Neural crest cell (in vitro differentiated cells): Measurements from ENCODE around the gene MTCL1. TPM values are rescaled to one million over a fixed set of nuclear protein-coding genes. Genes with fewer than 3 reads are reported as not detected.

Experiments used
- DNase-seq: peaks from one replicate; pipeline ENCODE4 v3.0.0; 2021; ENCODE audit warnings: low read depth, mixed read lengths, low spot score
- H3K27ac Mint-ChIP-seq: one replicate; pipeline ENCODE4 v1.8.0; 2021; ENCODE audit warnings: mild to moderate bottlenecking, mixed read lengths; ENCODE audit not compliant: unreplicated experiment
- H3K27me3 Mint-ChIP-seq: 2 replicates; pipeline ENCODE4 v1.8.0; 2021; ENCODE audit warnings: low read depth, mild to moderate bottlenecking, mixed read lengths
- H3K36me3 Mint-ChIP-seq: 2 replicates; pipeline ENCODE4 v1.8.0; 2021; ENCODE audit warnings: low read depth, mild to moderate bottlenecking, mixed read lengths
- H3K4me1 Mint-ChIP-seq: 2 replicates; pipeline ENCODE4 v1.8.0; 2021; ENCODE audit warnings: mixed read lengths
- H3K4me3 Mint-ChIP-seq: one replicate; pipeline ENCODE4 v1.8.0; 2021; ENCODE audit warnings: mild to moderate bottlenecking, mixed read lengths
- H3K9me3 Mint-ChIP-seq: 2 replicates; pipeline ENCODE4 v1.8.0; 2021; ENCODE audit warnings: mixed read lengths
- CTCF ChIP-seq: fragments of 200-600 bp; sonication (generic); conservative IDR thresholded peaks from 2 replicates; pipeline ENCODE4 v1.5.0; 2021; ENCODE audit warnings: antibody characterized with exemption, mild to moderate bottlenecking
- total RNA-seq: library from RNA; stranded (reverse); gene quantifications from 2 replicates; pipeline ENCODE4 v1.2.1, GENCODE V29; 2021

MTCL1 gene
- total RNA-seq, 1 donor from 2014 or later: 17.8 TPM

- H3K27me3 Mint-ChIP-seq: no peaks in the 10 kb centered on the region
- no peak for TF ChIP-seq CTCF
- H3K36me3 Mint-ChIP-seq: peaks cover 12% of the 10 kb centered on the region
- H3K4me3 Mint-ChIP-seq: no peak overlapping the region
- DNase-seq: no peak
- peaks cover 22% of the 10 kb centered on the region for H3K4me1 Mint-ChIP-seq
- H3K27ac Mint-ChIP-seq: no peak overlapping the region
- H3K9me3 Mint-ChIP-seq: no peaks in the 10 kb centered on the region
Measured at GRCh38 chr18:8821531-8821930, 116.2 kb downstream of the MTCL1 start.

- H3K27ac Mint-ChIP-seq: no peak overlapping the region
- H3K9me3 Mint-ChIP-seq: no peaks in the 10 kb centered on the region
- no peak overlapping the region for H3K4me3 Mint-ChIP-seq
- TF ChIP-seq CTCF: no peak
- H3K36me3 Mint-ChIP-seq: peaks cover 12% of the 10 kb centered on the region
- no peak for DNase-seq
- no peaks in the 10 kb centered on the region for H3K27me3 Mint-ChIP-seq
- H3K4me1 Mint-ChIP-seq: peaks cover 19% of the 10 kb centered on the region
Measured at GRCh38 chr18:8822643-8823042, 117.3 kb downstream of the MTCL1 start.

GRCh38 chr18:8823530-8823929, 118.2 kb downstream of the MTCL1 start:
- Mint-ChIP-seq H3K4me1 (peaks cover 21% of the 10 kb centered on the region), H3K27me3 (no peaks in the 10 kb centered on the region), H3K4me3 (no peak overlapping the region), H3K9me3 (no peaks in the 10 kb centered on the region), H3K36me3 (peaks cover 12% of the 10 kb centered on the region), H3K27ac (peak overlapping the region; percentile 50)
- TF ChIP-seq CTCF: no peak
- DNase-seq: no peak

GRCh38 chr18:8824846-8825245, 119.5 kb downstream of the MTCL1 start:
- peaks cover 23% of the 10 kb centered on the region for H3K4me1 Mint-ChIP-seq
- DNase-seq: no peak
- TF ChIP-seq CTCF: no peak
- H3K9me3 Mint-ChIP-seq: no peaks in the 10 kb centered on the region
- no peak overlapping the region for H3K27ac Mint-ChIP-seq
- H3K27me3 Mint-ChIP-seq: no peaks in the 10 kb centered on the region
- peaks cover 12% of the 10 kb centered on the region for H3K36me3 Mint-ChIP-seq
- no peak overlapping the region for H3K4me3 Mint-ChIP-seq

GRCh38 chr18:8825273-8825672, 119.9 kb downstream of the MTCL1 start:
- Mint-ChIP-seq H3K4me1 (peaks cover 25% of the 10 kb centered on the region), H3K9me3 (no peaks in the 10 kb centered on the region), H3K36me3 (peaks cover 12% of the 10 kb centered on the region), H3K4me3 (no peak overlapping the region), H3K27ac (no peak overlapping the region), H3K27me3 (no peaks in the 10 kb centered on the region)
- no peak for TF ChIP-seq CTCF
- DNase-seq: no peak
